HG03571 (cell line): Measurements from ENCODE around the gene PLB1.

Experiments used
- ATAC-seq: cut with Tn5 transposase; IDR thresholded peaks from one replicate; pipeline ENCODE4 v1.9.1; 2021; ENCODE audit not compliant: unreplicated experiment

Gene PLB1

DNA sequence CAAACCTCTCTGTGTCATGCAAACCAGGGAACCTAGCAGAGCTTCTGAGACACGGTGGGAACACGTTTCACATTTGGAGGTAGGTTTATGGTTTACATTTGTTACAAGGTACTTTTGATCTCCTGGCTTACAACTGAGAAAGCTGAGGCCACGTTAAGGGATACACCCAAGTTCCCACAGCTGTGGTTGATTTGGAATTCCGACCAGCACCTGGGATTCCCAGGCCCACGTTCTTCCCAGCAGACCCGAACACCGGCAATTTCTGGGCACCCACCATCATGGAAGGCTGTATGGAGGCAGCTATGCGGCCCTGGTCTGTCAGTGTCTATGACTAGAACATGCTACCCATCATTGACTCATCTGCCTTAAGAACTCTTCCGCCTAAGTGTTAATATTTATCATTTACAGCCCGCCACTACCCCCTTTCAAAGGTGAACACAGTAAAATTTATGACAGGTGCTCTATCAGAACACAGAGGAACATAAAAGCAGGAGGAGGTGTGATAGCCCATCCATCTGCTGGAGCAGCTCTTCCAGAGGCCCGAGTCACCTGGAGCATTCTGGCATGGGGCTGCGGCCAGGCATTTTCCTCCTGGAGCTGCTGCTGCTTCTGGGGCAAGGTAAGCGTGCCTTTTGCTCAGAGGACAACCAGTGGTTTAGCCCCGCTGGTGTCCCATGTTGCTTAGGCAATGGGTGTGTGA is at the start of gene PLB1:
Gene PLB1 (plus strand): TSS at position 510 of the 700 bp plus-strand sequence. CDS start 55 bp downstream, at position 565.
- no peak for ATAC-seq

DNA sequence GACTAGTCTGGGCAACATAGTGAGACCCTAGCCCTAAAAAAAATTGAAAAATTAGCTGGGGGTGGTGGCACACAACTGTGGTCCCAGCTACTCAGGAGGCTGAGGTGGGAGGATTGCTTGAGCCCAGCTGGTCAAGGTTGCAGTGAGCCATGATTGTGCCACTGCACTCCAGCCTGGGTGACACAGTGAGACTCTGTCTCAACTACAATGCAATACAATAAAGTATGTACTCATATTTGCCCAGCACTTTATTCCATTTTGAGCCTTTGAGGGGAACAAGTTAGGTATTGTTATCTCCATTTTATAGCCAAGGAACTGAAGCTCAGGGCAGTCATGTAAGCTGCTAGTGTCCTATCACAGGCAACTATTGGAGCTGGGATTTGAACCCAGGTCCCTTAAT is 49.3 kb upstream of the PLB1 start:
- no peak for ATAC-seq

- ATAC-seq, result no peak
Observed at GRCh38 chr2:28447086-28447485, 48.8 kb upstream of the PLB1 start.

GRCh38 chr2:28447943-28448792 is 47.7 kb upstream of the PLB1 start:
- ATAC-seq, result no peak

DNA sequence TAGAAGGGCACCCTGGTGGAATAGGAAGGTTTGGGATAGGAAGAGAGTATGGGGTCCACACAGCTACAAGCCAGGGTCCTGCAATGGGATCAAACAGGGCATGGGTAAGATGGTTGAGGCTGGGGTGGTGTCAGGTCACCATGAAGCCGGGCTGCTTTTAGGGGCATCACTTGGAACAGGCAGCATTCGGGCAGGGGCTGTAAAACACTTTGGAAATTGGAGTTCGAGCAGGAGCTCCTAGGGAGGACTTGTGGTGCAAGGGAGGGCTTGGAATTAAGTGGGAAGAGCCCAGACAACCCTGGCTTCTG is 47.1 kb upstream of the PLB1 start:
- no peak for ATAC-seq

DNA sequence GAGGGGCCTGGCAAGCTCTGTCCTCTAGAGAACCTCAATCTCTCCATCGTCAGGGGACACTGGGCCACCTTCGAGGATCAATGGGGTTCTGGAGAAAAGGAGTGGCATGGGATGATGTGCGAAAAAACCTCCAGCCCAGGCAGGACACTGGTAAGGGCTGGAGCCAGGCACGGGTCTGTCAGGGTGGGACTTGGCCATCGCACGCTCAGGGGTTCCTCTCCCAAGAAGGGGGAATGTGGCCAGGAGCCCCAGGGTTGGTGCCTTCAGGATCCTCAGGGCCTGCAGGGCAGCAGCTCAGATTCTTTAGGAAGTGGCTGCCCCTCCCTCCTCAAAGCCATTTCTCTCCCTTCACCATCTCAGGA is 46.8 kb upstream of the PLB1 start:
- no peak for ATAC-seq

GRCh38 chr2:28449488-28450395 is 46.1 kb upstream of the PLB1 start:
- ATAC-seq, result no peak

DNA sequence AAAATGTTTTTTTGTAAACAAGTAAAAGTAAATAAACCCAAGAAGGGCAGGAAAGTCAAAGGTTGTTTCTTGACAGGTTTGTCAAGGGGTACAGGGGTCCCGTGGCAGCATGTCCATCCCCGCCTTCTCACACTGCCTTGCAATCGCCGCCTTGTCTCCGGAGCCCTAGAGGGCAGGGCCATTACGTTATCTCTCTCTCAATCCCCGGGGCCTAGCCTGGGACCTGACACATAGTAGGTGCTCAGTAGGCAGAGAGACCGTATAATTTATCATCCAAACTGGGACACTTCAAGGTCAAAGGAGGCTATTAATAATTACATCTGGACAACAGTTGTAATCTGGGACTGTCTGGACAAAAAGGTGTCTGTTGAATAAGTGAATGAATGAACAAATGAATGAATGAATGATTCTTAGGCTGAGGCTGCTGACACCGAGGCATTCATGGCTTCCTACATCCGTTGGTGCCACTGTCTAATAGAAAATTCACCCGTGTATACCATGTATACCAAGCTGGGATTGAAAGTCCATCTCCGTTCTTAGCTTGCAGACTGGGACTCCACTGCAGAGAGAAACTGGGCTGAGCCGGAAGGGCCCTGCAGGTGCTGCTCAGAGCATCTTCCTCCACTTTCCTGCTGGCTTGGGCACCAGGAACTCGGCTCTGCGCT is 44.8 kb upstream of the PLB1 start:
- ATAC-seq, result no peak

GRCh38 chr2:28451793-28452533 is 43.9 kb upstream of the PLB1 start:
- no peak for ATAC-seq

GRCh38 chr2:28452534-28453081 is 43.3 kb upstream of the PLB1 start:
- ATAC-seq, result no peak

DNA sequence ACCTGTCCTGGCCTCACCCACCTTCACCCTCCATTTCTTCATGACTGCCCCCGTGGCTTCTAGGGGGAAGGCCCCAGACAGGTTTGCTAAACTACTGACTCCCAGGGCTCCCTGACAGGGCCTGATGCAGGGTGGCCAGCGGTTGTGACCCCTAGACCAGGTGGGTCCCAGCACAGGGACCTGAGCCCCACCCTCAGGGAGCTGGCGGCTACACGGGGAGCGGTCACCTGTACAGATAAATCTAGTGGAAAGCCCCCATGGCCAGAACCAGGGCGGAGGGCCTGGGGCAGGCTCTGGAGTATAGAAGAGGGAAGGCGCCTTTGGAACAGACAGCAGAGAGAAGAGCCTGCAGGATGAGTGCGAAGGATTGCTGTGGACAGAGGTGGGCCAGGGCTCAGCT is 42.5 kb upstream of the PLB1 start:
- no peak for ATAC-seq

DNA sequence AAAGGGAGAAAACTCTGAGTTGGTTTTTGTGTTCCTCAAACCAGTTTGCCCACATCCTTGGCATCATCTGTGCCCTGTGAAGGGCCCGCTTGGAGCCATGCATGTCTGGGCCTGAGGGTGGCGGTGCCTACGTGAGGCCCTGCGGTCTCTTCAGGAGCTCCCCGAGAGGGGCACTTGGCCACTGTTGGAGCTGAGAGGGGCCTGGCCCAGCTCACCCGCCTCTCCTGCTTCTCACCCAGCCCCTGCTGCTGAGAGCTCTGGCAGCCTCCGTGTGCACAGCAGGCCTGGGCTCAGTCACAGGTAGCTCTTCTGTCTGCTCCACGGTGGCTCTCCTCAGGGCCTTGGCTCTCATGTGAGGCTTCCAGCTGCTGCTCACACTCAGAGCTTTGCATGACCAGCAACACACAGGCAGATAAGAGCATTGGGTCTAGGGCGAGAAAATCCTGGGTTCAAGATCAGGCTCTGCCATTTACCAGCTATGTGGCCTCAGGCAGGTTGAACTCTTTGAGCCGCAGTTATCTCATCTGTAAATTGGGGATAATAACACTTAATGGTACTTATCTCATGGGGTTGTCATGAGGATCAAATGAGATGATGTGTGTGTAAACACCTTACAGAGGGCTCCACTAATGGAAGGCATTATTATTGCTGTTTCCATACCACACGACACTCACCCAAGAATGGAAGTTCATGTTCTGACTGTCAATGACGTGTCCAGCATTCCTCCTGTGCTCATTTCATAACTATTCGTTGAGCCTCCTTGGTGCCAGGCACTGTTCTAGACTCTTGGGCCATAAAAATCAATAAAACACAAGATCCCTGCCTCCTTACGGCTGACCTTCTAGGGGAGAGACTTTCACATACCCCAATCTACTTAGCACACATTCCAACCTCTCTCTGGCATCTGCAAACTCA is 41.6 kb upstream of the PLB1 start:
- no peak for ATAC-seq

DNA sequence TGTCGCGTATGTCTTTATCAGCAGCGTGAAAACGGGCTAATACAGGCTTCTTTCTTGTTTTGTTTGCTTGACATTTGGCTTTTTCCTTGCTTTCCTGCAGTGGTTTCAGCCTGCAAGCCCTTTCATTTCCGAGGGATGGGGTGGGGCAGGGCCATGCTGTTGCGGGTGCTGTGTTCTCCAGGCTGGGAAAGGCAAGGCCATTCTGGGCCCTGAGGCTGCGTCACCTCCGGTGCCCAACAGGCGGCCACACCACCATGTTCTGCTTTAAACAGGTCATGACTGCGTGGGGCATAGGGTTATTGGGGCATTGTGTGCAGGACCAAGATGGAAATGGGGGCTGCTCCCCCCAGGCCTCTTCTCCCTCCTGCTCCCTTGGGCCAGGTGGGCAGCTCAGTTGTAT is 38.6 kb upstream of the PLB1 start:
- ATAC-seq, result no peak

DNA sequence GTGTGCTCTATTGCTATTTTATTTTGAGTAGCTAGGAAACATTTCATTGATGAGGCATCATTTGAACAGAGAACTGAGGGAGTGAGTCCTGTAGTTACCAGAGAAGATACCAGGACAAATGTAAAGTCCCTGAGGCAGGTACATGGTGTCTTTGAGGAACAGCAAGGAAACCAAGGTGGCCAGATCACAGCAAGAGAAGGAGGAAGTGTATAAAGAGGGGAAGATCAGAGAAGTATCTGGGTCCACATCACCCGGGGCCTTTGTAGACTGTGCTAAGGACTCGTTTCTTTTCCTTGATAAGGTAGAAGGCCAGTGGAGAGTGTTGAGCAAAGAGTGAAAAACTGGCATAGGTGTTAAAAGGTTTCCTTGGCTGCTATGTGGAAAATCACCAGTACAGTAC is 34.8 kb upstream of the PLB1 start:
- ATAC-seq, result no peak

DNA sequence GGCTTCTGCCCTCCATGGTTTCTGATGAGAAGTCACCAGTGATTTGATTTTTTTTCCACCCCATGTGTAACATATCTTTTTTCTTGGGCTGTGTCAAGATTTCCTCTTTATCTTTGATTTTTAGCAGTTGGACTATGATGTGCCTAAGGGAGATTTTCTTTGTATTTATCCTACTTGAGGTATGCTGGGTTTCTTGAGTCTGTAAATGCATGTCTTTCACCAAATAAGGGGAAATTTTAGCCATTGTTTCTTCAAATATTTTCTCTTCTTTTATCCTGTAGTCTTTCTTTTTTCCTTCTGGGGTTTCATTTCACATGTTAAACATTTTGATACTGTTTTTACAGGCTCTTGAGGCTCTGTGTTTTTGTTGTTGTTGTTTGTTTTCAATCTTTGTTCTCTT is 33.7 kb upstream of the PLB1 start:
- ATAC-seq, result no peak

DNA sequence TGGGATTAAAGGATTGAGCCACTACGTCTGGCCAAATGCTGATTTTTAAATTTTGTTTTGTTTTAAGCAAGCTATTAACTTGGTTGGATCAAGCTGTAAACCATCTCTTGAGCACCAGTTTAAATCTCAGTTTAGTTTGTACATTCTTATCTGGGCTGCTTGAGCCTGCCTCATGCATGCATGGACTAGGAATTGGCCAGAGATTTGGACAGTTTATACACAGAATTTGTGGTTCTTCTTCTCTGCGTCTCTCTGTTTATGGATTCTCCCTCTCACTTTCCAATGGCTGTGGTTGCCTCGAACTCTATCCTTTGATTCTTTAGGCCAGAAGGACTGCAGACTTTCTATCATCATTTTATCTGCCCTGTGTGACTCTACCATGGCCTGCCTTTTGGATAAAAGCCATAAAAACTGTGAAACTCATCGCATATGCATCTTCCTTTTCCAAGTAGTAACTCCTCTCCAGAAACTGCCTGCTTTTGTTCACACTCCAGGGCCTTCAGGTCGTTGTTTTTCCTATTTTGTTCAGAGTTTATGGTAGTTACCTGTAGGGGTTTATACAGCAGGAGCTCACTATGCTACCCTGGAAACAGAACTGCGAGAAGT is 32.5 kb upstream of the PLB1 start:
- ATAC-seq, result no peak

GRCh38 chr2:28463893-28464292 is 32.0 kb upstream of the PLB1 start:
- no peak for ATAC-seq

DNA sequence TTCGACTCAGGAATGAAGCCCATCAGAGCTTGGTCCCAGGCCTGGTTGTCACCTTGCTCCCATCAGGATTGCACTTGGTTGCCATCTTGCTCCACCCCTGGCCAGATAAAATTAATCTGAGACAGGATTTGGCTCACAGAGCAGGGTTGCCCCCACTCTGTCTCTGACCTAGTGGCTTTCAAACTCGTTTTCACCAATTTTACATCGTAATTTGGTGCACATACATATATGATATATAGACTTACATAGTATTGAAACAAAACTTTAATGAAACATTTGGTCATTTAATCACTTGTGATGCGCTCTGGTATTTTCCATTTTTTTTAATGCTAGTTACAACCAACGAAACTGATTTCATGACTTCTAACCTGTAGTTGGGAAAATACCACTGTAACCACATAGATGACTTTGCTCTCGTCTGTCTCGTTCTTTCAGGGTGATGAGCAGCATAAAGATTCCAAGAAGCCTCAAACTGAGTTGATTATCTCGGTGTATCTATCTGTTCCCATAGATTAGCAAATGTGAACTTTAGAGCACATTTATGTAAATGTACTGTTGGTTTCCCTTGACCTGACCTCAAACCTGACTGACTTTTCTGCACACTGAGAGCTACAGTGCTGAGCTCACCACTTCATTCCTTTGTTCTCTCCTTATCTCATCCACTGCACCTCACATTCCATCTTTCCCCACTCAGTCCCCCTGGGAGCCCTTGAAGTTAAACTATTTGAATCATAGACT is 30.5 kb upstream of the PLB1 start:
- no peak for ATAC-seq
